Raji (cell line): ENCODE results near the gene RHOA.

Experiments used
- POLR2A ChIP-seq: IDR thresholded peaks from 2 replicates; pipeline ENCODE4 v1.6.1; 2011; ENCODE audit warnings: low read depth, low read length, control low read depth; ENCODE audit not compliant: insufficient read depth

RHOA gene

DNA sequence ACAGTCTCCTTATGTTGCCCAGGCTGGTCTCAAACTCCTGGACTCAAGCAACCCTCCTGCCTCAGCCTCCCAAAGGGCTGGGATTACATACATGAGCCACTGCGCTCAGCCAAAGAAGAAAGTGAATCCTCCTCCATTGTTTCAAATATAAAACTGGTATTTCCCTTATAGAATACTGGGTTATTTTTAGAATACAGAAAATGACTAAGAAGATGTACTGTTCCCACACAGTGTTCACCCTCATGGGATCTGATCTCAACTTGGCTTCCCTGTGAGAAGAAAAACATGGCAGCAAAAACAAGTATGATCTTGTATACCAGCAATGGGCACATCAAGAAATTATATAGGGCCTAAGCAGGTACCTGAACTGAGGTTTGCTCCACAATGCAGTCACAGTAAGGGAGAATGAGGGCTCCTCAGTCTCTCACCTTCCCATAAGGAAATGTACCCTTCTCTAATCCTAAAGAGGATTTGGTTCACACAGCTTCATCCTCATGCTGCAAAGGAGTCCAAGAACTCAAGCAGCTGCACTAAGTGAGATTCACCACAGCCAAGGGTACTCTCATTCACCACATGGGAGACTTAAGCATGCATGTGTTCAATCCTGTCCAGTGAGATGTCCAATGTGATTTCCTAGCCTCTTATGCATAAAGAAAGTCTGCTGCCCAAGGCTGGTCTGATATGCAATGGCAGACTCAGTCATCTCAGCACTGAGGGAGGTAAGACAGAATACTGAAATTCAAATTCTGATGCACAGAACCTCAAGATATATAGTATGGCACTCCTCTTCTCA lies 97.7 kb downstream of the RHOA start:
- TF ChIP-seq POLR2A = no peak

DNA sequence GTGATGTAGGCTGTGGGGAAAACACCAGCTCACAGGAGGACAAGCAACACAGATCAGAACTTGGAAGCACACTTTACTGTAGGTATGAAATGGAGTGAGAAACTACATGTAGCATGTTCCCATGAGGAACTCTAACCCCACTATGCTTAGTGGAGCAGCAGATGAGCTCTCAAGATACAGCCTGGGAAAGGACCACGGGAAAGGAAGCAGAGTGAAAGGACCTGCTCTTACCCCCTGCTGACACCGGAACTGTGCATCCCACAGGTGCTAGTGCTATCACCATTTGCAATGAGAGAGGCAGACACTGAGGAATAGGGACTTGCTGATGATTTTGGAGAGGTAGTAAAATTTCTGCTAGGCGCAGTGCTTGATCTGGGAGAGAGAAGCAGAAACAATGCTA lies 100.5 kb downstream of the RHOA start:
- no peak for TF ChIP-seq POLR2A

DNA sequence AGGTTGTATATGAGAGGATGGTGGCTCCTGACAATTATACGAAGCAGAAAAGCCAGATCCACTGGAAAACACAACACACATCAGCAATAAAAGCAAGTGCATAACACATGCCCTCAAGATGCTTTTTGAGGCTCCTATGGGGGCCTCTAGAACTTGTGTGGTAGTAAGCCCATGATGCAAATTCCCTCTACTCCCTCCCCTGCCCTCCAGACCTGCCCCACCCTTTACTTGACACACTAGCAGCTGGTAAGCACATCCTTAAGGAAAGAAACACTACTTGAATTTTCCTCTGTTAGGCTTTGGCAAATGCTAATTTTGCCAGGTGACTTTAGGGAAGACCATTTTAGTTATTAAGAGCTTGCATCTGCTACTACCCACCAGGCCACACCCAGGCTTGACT lies 101.1 kb downstream of the RHOA start:
- no peak for TF ChIP-seq POLR2A
